Measurements from ENCODE around the gene ARMC2.
"Not testable (repeated sequence)": the region's sequence is repeated elsewhere in the genome, so short reads cannot be mapped to it uniquely, and the experiment has no call there.

The ARMC2 gene

GRCh38 chr6:108922499-108922898 lies 74.3 kb downstream of the ARMC2 start:
- no peak for DNase-seq

- no peak for DNase-seq
Observed at GRCh38 chr6:108927927-108928326, 79.7 kb downstream of the ARMC2 start.

DNA sequence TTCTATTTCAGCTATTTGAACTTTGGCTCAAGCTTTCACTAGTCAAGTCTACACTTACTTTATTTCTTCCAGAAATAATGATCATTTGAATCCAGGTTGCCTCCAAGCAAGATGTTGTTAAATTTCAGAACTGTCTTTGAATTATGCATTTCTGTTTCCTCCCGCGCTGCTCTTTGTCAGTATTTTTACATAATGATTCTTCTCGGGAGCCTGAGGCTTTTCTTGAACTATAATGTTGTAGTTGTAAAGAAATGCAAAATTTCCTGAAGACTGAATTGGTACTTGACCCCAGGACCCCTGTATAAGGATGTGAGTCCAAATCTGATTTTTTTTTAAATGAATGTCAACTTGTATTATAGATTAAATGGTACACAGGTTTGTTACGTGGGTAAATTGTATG lies 80.4 kb downstream of the ARMC2 start:
- DNase-seq: no peak

GRCh38 chr6:108931090-108931489 lies 82.9 kb downstream of the ARMC2 start:
- DNase-seq: not testable (repeated sequence)

DNA sequence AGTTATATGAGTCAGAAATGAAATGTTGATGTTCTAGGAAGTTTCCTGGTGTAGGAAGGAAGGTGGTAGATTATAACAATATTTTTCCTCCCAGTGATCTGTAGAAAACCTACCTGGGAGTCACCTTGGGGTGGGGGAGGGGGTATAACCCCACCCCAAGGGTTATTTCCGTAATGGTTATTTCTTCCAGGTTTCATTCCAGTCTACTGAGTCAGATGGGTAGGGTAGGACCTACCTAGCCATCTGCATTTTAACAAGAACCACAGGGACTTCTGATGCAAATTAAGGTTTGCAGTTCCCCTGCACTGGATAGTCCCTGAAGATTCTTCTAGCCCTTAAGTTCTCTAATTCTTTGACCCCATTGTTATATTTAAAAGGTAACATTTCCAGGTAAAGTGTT lies 88.9 kb downstream of the ARMC2 start:
- DNase-seq: no peak

DNA sequence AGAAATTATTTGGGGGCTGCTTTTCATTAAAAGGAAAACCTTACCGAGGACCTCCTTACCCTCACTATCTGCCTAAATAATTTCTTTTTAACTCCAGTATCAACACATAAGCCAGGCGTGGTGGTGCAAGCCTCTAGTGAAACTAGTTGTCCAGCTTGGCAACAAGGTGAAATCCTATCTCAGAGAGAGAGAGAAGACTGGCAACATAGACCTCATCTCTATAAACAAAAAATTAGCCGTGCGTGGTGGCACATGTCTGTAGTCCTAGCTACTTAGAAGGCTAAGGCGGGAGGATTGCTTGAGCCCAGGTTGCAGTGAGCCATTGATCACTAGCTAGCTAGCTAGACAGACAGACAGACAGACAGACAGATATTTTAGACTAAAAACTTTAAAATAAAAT lies 92.5 kb downstream of the ARMC2 start:
- DNase-seq: no peak

- DNase-seq: no peak
Observed at GRCh38 chr6:108941281-108941680, 93.1 kb downstream of the ARMC2 start.

GRCh38 chr6:108941859-108942258 lies 93.6 kb downstream of the ARMC2 start:
- no peak for DNase-seq

- DNase-seq: peak in 1 of 2 donors; percentile 42
Observed at GRCh38 chr6:108942556-108943492, 94.6 kb downstream of the ARMC2 start.

DNA sequence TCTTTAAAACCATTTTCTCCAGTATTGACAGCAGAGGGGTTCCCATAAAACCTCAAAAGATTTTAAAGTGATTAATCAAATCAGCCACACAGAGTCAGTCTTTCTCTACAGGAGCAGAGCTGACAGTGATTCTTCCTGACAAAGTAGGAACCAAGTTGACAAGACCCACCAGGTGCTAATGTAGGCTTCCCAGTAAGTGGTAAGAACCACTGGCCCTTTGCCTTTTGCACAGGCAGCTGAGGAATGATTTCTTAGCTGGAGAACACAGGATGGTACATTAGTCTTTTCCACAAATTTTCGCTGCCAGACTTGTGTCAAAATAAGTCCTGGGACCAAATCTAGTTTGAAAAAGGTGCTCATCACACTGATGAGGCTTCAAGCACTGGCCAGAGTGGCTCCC lies 95.8 kb downstream of the ARMC2 start:
- no peak for DNase-seq

DNA sequence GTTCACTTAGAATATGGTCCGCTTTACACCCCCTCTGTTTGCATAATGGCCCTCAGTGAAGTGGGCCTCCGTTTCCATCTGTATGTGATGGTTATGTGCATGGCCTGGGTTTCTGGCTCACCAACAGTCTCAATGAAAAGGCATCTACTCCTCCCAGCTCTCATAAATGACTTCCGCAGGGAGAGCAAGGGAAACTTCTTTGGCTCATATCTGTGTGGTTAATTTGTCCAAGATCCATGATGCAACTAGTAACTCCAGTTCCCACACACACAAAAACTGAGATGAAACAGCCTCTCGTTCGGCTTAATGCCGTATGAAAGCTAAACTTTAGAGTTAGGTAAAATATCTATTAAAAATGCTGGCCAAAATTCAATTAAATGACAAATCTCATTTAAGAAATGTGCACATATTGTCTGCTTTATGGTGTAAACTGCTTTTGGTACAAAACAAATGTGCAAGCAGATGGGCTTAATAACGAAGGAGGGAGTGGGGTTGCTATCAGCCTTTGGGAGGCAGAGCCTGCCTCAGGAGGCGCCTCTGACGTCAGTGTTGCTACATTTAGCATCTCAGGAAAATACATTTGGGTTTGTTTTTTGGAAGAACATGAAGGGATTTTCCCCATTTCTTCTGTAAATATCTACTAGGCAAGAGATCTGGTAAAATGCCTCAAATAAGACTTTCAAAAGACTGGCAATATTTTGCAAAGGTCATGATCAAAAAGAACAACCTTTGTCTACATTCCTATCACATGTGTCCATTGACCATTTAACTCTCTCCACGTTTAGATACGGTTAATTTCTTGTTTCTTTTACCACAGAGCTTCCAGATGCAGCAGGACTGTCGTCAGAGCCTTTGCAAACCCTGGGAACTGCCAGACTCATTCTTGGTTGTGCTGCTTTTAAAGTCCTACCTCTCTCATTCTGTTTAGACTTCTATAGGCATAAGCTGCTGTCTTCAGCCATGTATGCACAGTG lies 96.8 kb downstream of the ARMC2 start:
- no peak for DNase-seq

- no peak for DNase-seq
Observed at GRCh38 chr6:108945681-108946159, 97.5 kb downstream of the ARMC2 start.

- no peak for DNase-seq
Observed at GRCh38 chr6:108946695-108947094, 98.5 kb downstream of the ARMC2 start.

DNA sequence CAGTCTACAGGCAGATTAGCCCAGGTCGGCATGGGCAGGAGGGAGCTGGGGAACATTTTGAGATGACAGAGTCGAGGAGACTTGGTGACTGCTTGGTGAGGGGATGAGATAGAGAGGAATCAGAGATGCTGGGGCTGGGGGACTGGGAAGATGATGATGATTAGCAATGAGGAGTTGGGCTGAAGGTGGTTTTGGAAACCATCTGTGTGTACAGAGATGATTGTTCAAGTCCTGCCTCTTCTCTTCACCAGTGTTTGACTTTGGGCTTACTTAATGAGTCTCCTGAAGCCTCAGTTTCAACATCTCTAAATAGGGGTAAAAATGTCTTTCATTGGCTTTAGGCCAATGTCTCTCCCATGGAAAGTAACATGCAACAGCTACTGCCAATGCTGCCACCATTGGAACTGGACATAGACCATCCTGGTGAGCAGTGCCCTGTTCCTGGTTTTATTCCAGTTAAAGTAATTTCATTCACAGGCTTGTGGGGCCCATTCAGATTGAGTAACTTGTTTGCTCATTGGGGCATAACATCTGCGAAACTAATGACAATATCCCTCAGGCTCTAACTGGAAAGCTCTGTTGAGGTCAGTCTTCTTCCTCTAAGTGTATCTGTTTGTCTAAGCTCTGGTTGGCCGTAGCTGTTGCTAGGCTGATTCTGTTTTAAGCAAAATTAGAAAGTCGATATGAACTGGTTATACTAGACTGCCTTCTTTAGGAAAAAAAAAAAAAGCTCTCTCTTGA lies 99.1 kb downstream of the ARMC2 start:
- no peak for DNase-seq

- DNase-seq: no peak
Observed at GRCh38 chr6:108948181-108948661, 100.0 kb downstream of the ARMC2 start.

DNA sequence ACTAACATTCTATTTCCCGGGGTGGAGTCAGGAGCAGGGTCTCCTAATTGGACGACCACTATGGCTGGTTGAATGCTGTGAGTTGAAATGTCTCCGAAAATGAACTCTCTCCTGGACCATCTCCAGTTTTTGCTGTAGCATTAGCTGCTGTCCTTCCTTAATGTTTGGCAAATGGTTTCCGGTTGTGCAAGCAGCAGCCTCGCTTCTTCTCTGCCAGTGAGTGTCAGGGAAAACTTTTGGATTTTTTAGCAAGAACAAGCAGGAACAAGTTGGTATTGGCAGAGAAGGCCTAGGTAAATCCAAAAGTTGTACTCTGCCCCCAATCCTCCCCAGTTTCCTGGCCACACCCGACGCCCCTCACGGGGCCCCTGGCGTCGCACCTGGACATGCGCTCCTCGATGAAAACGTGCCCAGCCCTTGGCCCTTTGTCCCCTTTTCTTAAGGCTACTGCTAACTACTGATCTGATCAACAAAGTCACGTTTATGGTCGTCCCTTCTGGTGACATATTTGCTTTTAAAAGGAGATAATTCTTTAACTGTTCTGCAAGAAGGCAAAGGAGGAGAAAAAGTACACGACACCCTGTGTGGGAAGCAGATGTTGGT lies 103.2 kb downstream of the ARMC2 start:
- no peak for DNase-seq

DNA sequence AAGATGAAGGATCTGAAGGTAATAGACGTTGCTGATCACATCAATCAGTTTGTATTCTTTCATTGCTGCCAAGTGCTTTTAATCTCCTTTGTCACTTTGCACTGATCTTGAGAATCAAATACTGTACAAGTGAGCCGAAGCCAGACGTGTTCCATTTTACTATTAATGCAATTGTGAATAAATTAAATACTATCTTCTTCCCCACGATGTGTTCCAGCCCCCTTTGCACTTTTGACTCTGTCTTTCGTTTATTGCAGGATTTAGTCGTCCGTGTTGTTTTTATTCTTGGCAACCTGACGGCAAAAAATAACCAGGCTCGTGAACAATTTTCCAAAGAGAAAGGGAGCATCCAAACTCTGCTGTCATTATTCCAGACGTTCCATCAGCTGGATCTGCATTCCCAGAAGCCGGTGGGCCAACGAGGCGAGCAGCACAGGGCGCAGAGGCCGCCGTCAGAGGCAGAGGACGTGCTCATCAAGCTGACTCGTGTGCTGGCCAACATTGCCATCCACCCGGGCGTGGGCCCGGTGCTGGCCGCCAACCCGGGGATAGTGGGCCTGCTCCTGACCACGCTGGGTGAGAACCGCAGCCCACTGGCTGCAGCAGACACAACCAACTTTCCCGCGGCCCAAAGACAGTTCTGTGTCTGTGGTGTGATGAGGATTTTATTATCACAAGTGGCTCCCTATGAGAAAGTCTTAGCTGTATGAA lies 104.7 kb downstream of the ARMC2 start:
- no peak for DNase-seq

DNA sequence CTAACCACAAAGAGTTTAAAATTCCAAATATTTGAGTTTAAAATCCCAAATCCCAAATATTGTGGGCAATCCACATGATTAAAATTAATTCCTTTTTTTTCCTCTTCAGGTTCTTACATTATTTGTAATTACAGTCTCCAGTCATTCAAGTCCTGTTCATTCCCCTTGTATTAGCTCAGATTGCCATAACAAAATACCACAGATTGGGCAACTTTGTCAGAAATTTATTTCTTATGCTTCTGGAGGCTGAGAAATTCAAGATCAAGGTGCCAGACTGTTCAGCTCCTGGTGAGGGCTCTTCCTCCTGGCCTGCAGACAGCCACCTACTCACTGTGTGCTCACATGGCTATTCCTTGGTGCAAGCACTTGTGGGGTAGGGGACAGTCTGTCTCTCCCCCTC lies 105.5 kb downstream of the ARMC2 start:
- DNase-seq: no peak

DNA sequence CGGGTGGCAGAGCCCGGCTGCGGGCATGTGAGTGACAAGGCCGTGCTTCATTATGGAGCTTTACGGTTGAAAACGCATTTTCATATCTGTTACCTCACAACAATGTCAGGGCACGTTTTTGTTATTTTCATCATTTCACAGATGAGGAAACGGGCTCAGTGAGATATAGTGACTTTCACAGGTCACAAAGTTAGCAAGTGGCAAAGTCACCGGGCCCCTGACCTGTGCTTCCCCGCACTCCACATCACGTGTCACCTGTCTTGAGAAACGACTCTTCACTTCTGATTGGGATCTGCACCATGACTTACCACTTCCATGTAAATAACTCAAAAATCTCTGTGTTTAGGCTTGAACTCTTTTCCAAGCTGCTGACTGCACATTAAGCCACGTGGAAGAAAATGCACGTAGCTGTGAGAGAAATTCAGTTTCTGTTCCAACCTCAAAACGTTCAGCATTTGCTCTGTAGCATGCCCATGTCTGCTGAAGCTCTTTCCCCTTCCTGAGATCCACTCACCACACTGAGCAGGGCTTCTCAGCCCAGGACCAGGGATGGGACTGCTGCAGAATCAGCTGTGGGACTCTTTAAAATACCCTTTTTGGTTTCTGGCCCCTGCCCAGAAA lies 107.2 kb downstream of the ARMC2 start:
- no peak for DNase-seq

GRCh38 chr6:108957221-108957620 lies 109.0 kb downstream of the ARMC2 start:
- no peak for DNase-seq
